Measurements from ENCODE around the gene CHCHD3. TPM values are rescaled to one million over a fixed set of nuclear protein-coding genes. Genes with fewer than 3 reads are reported as not detected.
A peak's percentile ranks its signal among the peaks of the same experiment; 100 is the strongest.

The CHCHD3 gene
- total RNA-seq, 1 donor from 2014 or later, result 90.8 TPM

DNA sequence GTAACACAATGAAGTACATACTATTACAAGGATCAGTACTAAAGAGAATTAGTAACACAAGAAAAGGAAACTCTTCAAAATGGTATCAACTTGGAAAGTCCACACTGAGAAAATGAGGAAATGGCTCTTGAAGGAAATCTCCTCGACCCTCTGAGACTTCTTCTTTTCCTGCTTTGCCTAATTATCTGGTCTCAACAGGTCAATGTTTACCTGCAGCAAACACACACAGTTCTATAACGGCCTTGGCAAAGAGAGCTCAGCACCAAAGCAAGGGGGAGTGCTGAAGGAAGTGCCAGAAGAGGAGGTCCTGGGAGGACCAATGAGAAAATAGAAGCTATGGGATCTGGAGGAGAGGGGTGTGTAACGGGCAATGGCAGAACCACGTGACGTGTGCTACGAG lies 21.9 kb downstream of the CHCHD3 start:
- Histone ChIP-seq H3K9ac (ENCODE audit: low read depth in 1 of 3, low read length in 3 of 3) (no peak overlapping the region), H3K9me3 (ENCODE audit: control insufficient read depth in 3 of 3, low read length in 3 of 3) (no peaks in the 10 kb centered on the region)

DNA sequence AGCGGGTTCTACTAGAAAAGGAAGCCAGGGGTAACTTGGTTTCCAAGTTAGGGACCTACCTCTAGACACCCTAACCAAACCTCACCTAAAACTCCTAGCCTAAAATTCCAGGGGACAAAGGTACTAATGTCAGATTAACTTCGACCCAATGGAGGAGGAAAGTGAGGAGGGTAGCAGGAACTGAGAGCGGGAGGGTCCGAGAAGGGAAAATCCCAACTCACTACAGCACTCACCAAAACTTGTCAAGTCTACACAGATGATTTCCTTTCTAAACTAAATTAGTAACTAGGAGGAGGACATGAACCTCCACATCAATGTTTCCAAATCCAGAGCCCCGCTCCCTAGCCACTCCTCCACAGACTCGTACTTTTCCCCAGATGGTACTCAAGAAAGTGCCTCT lies 22.6 kb downstream of the CHCHD3 start:
- H3K4me3 ChIP-seq (ENCODE audit: low read length in 3 of 3), result no peak overlapping the region
- H3K27me3 ChIP-seq (ENCODE audit: control insufficient read depth in 3 of 3, insufficient read depth in 3 of 3, low read length in 3 of 3), result no peaks in the 10 kb centered on the region
- no peaks in the 10 kb centered on the region for H3K36me3 ChIP-seq (ENCODE audit: control insufficient read depth in 3 of 3, insufficient read depth in 3 of 3, low read length in 3 of 3)
- no peak overlapping the region for H3K27ac ChIP-seq (ENCODE audit: low read depth, low read length)
- H3K9ac ChIP-seq (ENCODE audit: low read depth in 1 of 3, low read length in 3 of 3), result no peak overlapping the region
- peaks cover 6 to 15% (median 8%) of the 10 kb centered on the region in 3 donors for H3K4me1 ChIP-seq (ENCODE audit: control insufficient read depth in 3 of 3, insufficient read depth in 3 of 3, low read length in 3 of 3)
- H3K9me3 ChIP-seq (ENCODE audit: control insufficient read depth in 3 of 3, low read length in 3 of 3), result no peaks in the 10 kb centered on the region

More for the DNA sequence above, 21.9 kb downstream of the CHCHD3 start:
- H3K36me3 ChIP-seq (ENCODE audit: control insufficient read depth in 3 of 3, insufficient read depth in 3 of 3, low read length in 3 of 3), result no peaks in the 10 kb centered on the region
- no peak overlapping the region for H3K27ac ChIP-seq (ENCODE audit: low read depth, low read length)
- H3K4me1 ChIP-seq (ENCODE audit: control insufficient read depth in 3 of 3, insufficient read depth in 3 of 3, low read length in 3 of 3), result peaks cover 5 to 15% (median 6%) of the 10 kb centered on the region in 3 donors
- H3K4me3 ChIP-seq (ENCODE audit: low read length in 3 of 3), result no peak overlapping the region
- H3K27me3 ChIP-seq (ENCODE audit: control insufficient read depth in 3 of 3, insufficient read depth in 3 of 3, low read length in 3 of 3), result no peaks in the 10 kb centered on the region

DNA sequence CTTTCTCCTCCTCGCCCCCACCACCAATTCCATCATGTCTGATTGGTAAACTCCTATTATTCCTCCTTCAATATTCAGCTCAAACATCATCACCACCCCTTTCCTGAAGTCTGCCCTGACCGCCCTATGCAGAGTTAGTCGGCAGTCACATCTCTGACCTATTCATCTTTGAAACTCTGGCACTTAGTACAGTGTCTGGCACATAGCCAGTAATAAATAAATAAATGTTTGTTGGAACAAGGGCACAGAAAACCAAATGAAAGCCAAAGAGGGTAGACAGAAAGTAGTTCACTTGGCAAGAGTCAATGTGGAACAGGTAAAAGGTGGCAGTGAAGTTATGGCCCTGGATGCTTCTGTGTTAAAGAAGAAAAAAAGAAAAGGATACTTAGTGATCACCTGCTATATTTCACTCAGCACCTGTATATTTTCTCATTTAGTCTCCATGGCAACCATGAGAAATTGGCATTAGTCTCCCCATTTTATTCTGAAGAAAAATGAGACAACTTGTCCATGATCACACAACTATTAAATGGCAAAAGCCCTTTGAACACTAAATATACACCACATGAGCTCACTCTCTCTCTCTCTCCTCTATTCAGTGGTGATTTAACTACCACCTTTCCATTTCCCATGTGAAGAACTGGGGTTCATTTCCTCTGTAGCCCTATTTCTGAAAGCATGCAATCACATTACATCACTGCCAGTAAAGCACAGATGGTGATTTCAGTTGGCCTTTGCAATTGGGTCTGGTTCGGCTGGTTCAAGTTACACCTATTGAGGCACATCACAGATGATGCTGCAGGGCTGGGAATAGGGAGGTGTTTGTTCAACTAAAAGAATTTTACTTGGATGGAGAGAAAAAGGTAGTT lies 25.3 kb downstream of the CHCHD3 start:
- Histone ChIP-seq H3K9me3 (ENCODE audit: control insufficient read depth in 3 of 3, low read length in 3 of 3) (no peaks in the 10 kb centered on the region), H3K36me3 (ENCODE audit: control insufficient read depth in 3 of 3, insufficient read depth in 3 of 3, low read length in 3 of 3) (no peaks in the 10 kb centered on the region), H3K27me3 (ENCODE audit: control insufficient read depth in 3 of 3, insufficient read depth in 3 of 3, low read length in 3 of 3) (no peaks in the 10 kb centered on the region), H3K9ac (ENCODE audit: low read depth in 1 of 3, low read length in 3 of 3) (no peak overlapping the region), H3K4me3 (ENCODE audit: low read length in 3 of 3) (no peak overlapping the region), H3K27ac (ENCODE audit: low read depth, low read length) (no peak overlapping the region), H3K4me1 (ENCODE audit: control insufficient read depth in 3 of 3, insufficient read depth in 3 of 3, low read length in 3 of 3) (peaks cover 32 to 39% (median 32%) of the 10 kb centered on the region in 3 donors)

DNA sequence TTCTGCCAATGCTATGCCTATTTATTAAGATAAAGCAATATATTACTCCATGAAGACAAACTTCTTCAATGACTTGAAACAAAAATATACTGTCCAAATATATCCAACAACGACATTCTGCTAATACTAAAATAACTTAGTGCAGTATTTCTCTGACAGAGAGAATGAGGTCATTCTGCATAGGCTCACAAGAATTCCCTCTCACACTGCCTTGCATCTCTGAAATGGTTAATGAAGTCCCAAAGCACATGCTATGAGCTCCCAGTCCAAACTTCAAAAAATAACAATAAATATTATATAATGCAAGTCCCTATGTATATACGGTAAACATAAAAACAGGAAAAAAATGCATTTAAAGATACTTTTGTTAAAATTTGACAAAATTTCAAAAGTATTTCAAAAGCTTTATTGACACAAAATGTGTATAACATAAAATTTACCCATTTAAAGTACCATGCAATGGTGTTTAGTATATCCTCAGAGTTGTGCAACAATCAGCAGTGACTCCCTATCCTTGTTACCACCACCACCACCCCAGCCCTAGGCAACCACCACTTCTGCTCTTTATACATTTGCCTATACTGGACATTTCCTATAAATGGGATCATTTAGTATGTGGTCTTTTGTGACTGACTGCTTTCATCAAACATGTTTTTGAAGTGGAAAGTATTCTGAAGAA lies 27.6 kb downstream of the CHCHD3 start:
- H3K9ac ChIP-seq (ENCODE audit: low read depth in 1 of 3, low read length in 3 of 3), result no peak overlapping the region
- no peaks in the 10 kb centered on the region for H3K27me3 ChIP-seq (ENCODE audit: control insufficient read depth in 3 of 3, insufficient read depth in 3 of 3, low read length in 3 of 3)
- H3K4me3 ChIP-seq (ENCODE audit: low read length in 3 of 3), result no peak overlapping the region
- H3K4me1 ChIP-seq (ENCODE audit: control insufficient read depth in 3 of 3, insufficient read depth in 3 of 3, low read length in 3 of 3), result peaks cover 41 to 44% (median 41%) of the 10 kb centered on the region in 3 donors
- H3K9me3 ChIP-seq (ENCODE audit: control insufficient read depth in 3 of 3, low read length in 3 of 3), result no peaks in the 10 kb centered on the region
- H3K36me3 ChIP-seq (ENCODE audit: control insufficient read depth in 3 of 3, insufficient read depth in 3 of 3, low read length in 3 of 3), result no peaks in the 10 kb centered on the region
- H3K27ac ChIP-seq (ENCODE audit: low read depth, low read length), result peak overlapping the region; percentile 57

DNA sequence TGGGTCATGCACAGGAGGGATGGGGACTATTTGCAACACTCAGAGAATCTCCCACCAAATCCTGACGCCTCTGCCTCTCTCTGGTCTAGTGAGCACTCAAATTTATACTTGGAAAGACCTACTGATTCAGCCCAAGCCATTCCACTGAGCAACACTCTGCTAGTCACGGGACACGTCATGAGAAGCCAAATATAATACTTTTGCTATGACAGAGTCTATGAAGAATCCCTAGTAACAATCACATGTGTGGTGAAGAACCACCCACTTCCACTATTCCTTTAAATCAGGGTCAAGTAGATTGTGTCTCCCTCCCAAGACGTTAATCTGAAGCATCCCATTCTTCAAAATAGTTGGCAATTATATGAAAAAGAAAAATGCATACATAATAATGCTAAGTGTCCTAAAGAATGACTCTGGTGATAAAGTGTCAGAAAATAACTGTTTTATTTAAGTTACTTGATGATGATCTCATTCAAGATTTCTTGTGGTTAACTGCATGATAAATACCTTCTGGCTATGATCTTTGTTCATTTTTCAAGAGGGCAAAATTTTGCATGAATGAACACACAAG lies 28.5 kb downstream of the CHCHD3 start:
- H3K4me3 ChIP-seq (ENCODE audit: low read length in 3 of 3), result no peak overlapping the region
- peak overlapping the region in 1 of 3 donors; percentile 52 for H3K9ac ChIP-seq (ENCODE audit: low read depth in 1 of 3, low read length in 3 of 3)
- peaks cover 41 to 44% (median 41%) of the 10 kb centered on the region in 3 donors for H3K4me1 ChIP-seq (ENCODE audit: control insufficient read depth in 3 of 3, insufficient read depth in 3 of 3, low read length in 3 of 3)
- H3K36me3 ChIP-seq (ENCODE audit: control insufficient read depth in 3 of 3, insufficient read depth in 3 of 3, low read length in 3 of 3), result no peaks in the 10 kb centered on the region
- H3K27ac ChIP-seq (ENCODE audit: low read depth, low read length), result peak overlapping the region; percentile 57
- no peaks in the 10 kb centered on the region for H3K27me3 ChIP-seq (ENCODE audit: control insufficient read depth in 3 of 3, insufficient read depth in 3 of 3, low read length in 3 of 3)
- H3K9me3 ChIP-seq (ENCODE audit: control insufficient read depth in 3 of 3, low read length in 3 of 3), result no peaks in the 10 kb centered on the region

DNA sequence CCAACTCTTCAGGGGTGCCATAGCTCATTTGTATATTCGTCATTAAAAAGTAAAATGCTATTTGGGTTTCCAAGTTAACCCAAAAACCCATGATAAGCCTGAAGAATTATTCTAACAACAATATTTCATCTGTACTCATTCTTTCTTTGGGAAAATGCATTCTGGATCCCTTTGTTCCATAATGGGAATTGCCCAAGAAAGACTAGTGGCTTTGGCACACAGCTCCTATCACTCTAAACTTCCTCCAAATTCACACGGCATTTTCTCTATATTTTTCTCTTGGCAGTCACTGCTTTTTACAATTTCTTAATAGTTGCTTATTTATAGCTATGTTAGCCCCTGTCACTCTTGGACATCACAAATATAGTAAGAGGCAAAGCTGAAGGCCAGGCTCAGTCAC lies 29.1 kb downstream of the CHCHD3 start:
- Histone ChIP-seq H3K9ac (ENCODE audit: low read depth in 1 of 3, low read length in 3 of 3) (peak overlapping the region in 1 of 3 donors; percentile 52), H3K27ac (ENCODE audit: low read depth, low read length) (peak overlapping the region; percentile 57), H3K9me3 (ENCODE audit: control insufficient read depth in 3 of 3, low read length in 3 of 3) (no peaks in the 10 kb centered on the region), H3K27me3 (ENCODE audit: control insufficient read depth in 3 of 3, insufficient read depth in 3 of 3, low read length in 3 of 3) (no peaks in the 10 kb centered on the region), H3K36me3 (ENCODE audit: control insufficient read depth in 3 of 3, insufficient read depth in 3 of 3, low read length in 3 of 3) (no peaks in the 10 kb centered on the region), H3K4me1 (ENCODE audit: control insufficient read depth in 3 of 3, insufficient read depth in 3 of 3, low read length in 3 of 3) (peaks cover 41 to 44% (median 41%) of the 10 kb centered on the region in 3 donors), H3K4me3 (ENCODE audit: low read length in 3 of 3) (no peak overlapping the region)

DNA sequence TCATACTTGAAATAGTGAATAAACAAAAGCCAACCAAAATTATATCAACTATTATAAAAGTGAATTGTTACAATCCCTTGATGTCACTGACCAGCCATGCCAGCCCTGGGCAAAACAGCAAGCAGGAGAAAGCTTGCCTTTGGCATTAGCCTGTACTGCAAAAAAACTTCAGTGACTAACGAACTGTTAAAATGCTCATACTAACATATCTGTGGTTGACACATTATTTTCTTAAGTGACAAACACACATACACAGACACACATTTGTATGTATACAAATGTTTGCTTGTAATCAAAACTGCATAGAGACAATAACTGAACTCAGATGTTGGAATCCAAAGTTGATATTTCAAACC lies 29.5 kb downstream of the CHCHD3 start:
- no peaks in the 10 kb centered on the region for H3K27me3 ChIP-seq (ENCODE audit: control insufficient read depth in 3 of 3, insufficient read depth in 3 of 3, low read length in 3 of 3)
- H3K9ac ChIP-seq (ENCODE audit: low read depth in 1 of 3, low read length in 3 of 3), result no peak overlapping the region
- peak overlapping the region; percentile 57 for H3K27ac ChIP-seq (ENCODE audit: low read depth, low read length)
- H3K4me1 ChIP-seq (ENCODE audit: control insufficient read depth in 3 of 3, insufficient read depth in 3 of 3, low read length in 3 of 3), result peaks cover 41 to 44% (median 41%) of the 10 kb centered on the region in 3 donors
- no peaks in the 10 kb centered on the region for H3K36me3 ChIP-seq (ENCODE audit: control insufficient read depth in 3 of 3, insufficient read depth in 3 of 3, low read length in 3 of 3)
- H3K9me3 ChIP-seq (ENCODE audit: control insufficient read depth in 3 of 3, low read length in 3 of 3), result no peaks in the 10 kb centered on the region
- no peak overlapping the region for H3K4me3 ChIP-seq (ENCODE audit: low read length in 3 of 3)

DNA sequence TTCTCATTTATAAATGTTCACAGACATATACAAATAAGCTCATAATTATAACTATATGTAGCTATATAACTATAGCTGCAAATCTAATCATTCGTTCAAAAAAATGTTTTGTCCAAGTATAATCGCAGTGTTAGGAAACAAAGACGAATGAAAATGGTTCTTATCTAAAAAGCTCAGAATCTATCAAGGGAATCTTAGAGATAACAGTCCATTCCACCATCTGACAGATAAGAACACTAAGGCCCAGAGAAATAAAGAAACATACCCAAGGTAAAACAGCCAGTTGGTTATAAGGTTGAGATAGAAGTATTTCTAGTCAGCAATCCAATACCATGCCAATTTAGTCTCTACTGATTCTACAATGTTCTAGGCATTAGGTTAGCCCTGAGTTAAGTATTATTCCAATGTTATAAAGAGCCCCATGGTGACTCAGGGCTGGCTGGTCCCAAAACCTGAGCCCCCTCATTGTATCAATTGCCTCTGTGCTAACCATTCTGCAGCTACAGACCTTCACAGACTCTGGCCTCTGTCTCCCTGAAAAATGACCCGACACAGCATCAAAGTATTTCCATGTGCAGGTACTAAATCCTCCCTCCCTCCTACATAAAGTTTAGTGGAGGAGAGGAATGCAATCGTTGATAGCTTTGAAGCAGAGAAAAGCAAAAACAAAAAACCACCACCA lies 30.0 kb downstream of the CHCHD3 start:
- Histone ChIP-seq H3K27me3 (ENCODE audit: control insufficient read depth in 3 of 3, insufficient read depth in 3 of 3, low read length in 3 of 3) (no peaks in the 10 kb centered on the region), H3K36me3 (ENCODE audit: control insufficient read depth in 3 of 3, insufficient read depth in 3 of 3, low read length in 3 of 3) (no peaks in the 10 kb centered on the region), H3K4me1 (ENCODE audit: control insufficient read depth in 3 of 3, insufficient read depth in 3 of 3, low read length in 3 of 3) (peaks cover 40 to 41% (median 41%) of the 10 kb centered on the region in 3 donors), H3K4me3 (ENCODE audit: low read length in 3 of 3) (no peak overlapping the region), H3K27ac (ENCODE audit: low read depth, low read length) (peak overlapping the region; percentile 57), H3K9me3 (ENCODE audit: control insufficient read depth in 3 of 3, low read length in 3 of 3) (no peaks in the 10 kb centered on the region), H3K9ac (ENCODE audit: low read depth in 1 of 3, low read length in 3 of 3) (no peak overlapping the region)

DNA sequence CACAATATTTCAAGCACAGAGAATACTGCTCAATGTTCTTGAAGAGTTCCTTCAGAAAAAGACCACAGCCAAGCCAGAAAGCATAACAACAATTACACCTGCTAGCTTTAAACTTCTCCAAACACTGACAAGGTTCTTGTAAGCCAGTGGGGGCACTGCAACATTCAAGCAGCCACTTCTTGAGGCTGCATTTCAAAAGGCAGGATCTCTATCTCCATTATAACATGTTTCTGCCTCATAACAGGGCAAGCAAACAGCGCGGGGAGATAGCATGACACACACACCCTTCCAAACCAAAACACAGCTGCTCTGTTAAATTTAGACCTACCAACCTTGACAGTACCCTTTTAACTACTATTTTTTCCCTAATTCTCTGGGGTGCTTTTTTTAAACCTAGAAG lies 30.8 kb downstream of the CHCHD3 start:
- no peaks in the 10 kb centered on the region for H3K9me3 ChIP-seq (ENCODE audit: control insufficient read depth in 3 of 3, low read length in 3 of 3)
- H3K9ac ChIP-seq (ENCODE audit: low read depth in 1 of 3, low read length in 3 of 3), result peak overlapping the region in 2 of 3 donors; percentile 24 to 51
- no peaks in the 10 kb centered on the region for H3K36me3 ChIP-seq (ENCODE audit: control insufficient read depth in 3 of 3, insufficient read depth in 3 of 3, low read length in 3 of 3)
- peaks cover 35 to 39% (median 38%) of the 10 kb centered on the region in 3 donors for H3K4me1 ChIP-seq (ENCODE audit: control insufficient read depth in 3 of 3, insufficient read depth in 3 of 3, low read length in 3 of 3)
- no peaks in the 10 kb centered on the region for H3K27me3 ChIP-seq (ENCODE audit: control insufficient read depth in 3 of 3, insufficient read depth in 3 of 3, low read length in 3 of 3)
- H3K27ac ChIP-seq (ENCODE audit: low read depth, low read length), result no peak overlapping the region
- H3K4me3 ChIP-seq (ENCODE audit: low read length in 3 of 3), result no peak overlapping the region
